Measurements from ENCODE around the gene MYLK. TPM values are rescaled to one million over a fixed set of nuclear protein-coding genes. Genes with fewer than 3 reads are reported as not detected.

MYLK gene
- total RNA-seq, 1 donor from 2014 or later: 50.5 TPM

DNA sequence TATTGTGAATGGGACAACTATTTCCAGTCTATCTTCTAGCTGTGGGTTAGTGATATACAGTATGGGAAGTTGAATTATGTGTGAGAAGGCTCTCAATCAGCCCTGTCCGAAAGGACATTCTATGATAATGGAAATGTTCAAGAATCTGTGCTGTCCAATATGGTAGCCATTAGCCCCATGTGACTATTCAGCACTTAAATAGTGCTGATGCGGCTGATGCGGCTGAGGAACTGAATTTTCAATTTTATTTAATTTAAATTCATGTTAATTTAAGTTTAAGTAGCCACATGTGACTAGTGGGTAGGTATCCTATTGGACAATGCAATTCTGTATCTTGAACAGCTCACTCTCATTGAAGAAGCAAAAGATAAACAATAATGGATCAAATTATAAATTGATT is 98.5 kb downstream of the MYLK start:
- no peak overlapping the region for H3K4me3 ChIP-seq (ENCODE audit: insufficient read depth, low read depth, low read length)
- peaks cover 42% of the 10 kb centered on the region for H3K4me1 ChIP-seq (ENCODE audit: insufficient read depth, low read length)
- H3K36me3 Mint-ChIP-seq (ENCODE audit: low read depth, unreplicated experiment): no peaks in the 10 kb centered on the region

DNA sequence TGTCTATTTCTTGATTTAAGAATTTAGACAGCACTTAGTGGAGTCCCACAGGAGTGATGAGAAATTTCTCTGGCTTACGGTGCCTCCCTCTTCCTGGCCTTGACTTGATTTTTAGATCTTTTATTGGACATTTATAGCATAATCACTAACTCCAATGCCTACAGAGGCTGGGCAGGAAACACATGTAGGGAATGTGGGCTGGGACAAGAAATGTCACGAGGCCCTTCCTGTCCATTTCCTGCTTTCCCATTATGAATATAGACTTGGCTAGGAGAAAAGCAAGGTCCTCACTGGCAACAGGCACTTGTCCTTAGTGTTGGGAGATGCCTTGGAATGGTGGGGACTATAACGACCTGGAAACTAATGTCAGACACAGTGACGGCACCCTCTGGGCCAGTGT is 100.3 kb downstream of the MYLK start:
- no peak overlapping the region for H2AFZ ChIP-seq (ENCODE audit: low read depth, low read length)
- no peak for FAIRE-seq
- H3K27ac Mint-ChIP-seq (ENCODE audit: unreplicated experiment): no peak overlapping the region

More for the DNA sequence above, 98.5 kb downstream of the MYLK start:
- Histone ChIP-seq H3K79me2 (ENCODE audit: insufficient read depth, low read length) (no peaks in the 10 kb centered on the region), H3K27me3 (ENCODE audit: insufficient read depth, low read length) (no peaks in the 10 kb centered on the region), H3K9me3 (ENCODE audit: insufficient read depth, low read depth, low read length) (no peaks in the 10 kb centered on the region), H3K9ac (ENCODE audit: low read length) (no peak overlapping the region), H3K36me3 (ENCODE audit: insufficient read depth, low read length) (peaks cover 18% of the 10 kb centered on the region), H3K27ac (ENCODE audit: low read depth, low read length) (no peak overlapping the region), H2AFZ (ENCODE audit: low read depth, low read length) (no peak overlapping the region), H3K4me2 (ENCODE audit: low read length) (no peak overlapping the region), H4K20me1 (ENCODE audit: insufficient read depth, low read length) (no peaks in the 10 kb centered on the region)
- no peaks in the 10 kb centered on the region for H3K9me3 Mint-ChIP-seq (ENCODE audit: unreplicated experiment)
- no peaks in the 10 kb centered on the region for H3K27me3 Mint-ChIP-seq (ENCODE audit: low read depth, unreplicated experiment)
- FAIRE-seq (peak; percentile 41), DNase-seq (ENCODE audit: low read depth) (no peak)
- TF ChIP-seq EZH2 (IDR thresholded peaks at IDR 0.05; ENCODE audit: insufficient read depth, low read length): no peak
- TF ChIP-seq, protein P1, sequence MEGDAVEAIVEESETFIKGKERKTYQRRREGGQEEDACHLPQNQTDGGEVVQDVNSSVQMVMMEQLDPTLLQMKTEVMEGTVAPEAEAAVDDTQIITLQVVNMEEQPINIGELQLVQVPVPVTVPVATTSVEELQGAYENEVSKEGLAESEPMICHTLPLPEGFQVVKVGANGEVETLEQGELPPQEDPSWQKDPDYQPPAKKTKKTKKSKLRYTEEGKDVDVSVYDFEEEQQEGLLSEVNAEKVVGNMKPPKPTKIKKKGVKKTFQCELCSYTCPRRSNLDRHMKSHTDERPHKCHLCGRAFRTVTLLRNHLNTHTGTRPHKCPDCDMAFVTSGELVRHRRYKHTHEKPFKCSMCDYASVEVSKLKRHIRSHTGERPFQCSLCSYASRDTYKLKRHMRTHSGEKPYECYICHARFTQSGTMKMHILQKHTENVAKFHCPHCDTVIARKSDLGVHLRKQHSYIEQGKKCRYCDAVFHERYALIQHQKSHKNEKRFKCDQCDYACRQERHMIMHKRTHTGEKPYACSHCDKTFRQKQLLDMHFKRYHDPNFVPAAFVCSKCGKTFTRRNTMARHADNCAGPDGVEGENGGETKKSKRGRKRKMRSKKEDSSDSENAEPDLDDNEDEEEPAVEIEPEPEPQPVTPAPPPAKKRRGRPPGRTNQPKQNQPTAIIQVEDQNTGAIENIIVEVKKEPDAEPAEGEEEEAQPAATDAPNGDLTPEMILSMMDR (IDR thresholded peaks at IDR 0.05; ENCODE audit: insufficient read depth, low read depth, low read length): no peak
- no peak overlapping the region for H3K4me3 Mint-ChIP-seq (ENCODE audit: unreplicated experiment)
- H3K27ac Mint-ChIP-seq (ENCODE audit: unreplicated experiment): no peak overlapping the region
- peaks cover 45% of the 10 kb centered on the region for H3K4me1 Mint-ChIP-seq (ENCODE audit: low read depth, unreplicated experiment)

More for the DNA sequence above, 100.3 kb downstream of the MYLK start:
- H3K9me3 ChIP-seq (ENCODE audit: insufficient read depth, low read depth, low read length): no peaks in the 10 kb centered on the region
- no peaks in the 10 kb centered on the region for H3K9me3 Mint-ChIP-seq (ENCODE audit: unreplicated experiment)
- no peak overlapping the region for H3K27ac ChIP-seq (ENCODE audit: low read depth, low read length)
- H3K4me3 Mint-ChIP-seq (ENCODE audit: unreplicated experiment): no peak overlapping the region
- peaks cover 15% of the 10 kb centered on the region for H3K36me3 ChIP-seq (ENCODE audit: insufficient read depth, low read length)
- H3K27me3 ChIP-seq (ENCODE audit: insufficient read depth, low read length): no peaks in the 10 kb centered on the region
- H3K9ac ChIP-seq (ENCODE audit: low read length): no peak overlapping the region
- H4K20me1 ChIP-seq (ENCODE audit: insufficient read depth, low read length): no peaks in the 10 kb centered on the region
- no peak overlapping the region for H3K4me3 ChIP-seq (ENCODE audit: insufficient read depth, low read depth, low read length)
- no peaks in the 10 kb centered on the region for H3K27me3 Mint-ChIP-seq (ENCODE audit: low read depth, unreplicated experiment)
- peaks cover 30% of the 10 kb centered on the region for H3K4me1 Mint-ChIP-seq (ENCODE audit: low read depth, unreplicated experiment)
- H3K4me2 ChIP-seq (ENCODE audit: low read length): no peak overlapping the region
- peaks cover 10% of the 10 kb centered on the region for H3K79me2 ChIP-seq (ENCODE audit: insufficient read depth, low read length)
- TF ChIP-seq, protein P1 (IDR thresholded peaks at IDR 0.05; ENCODE audit: insufficient read depth, low read depth, low read length): no peak
- no peak for TF ChIP-seq EZH2 (IDR thresholded peaks at IDR 0.05; ENCODE audit: insufficient read depth, low read length)
- peaks cover 27% of the 10 kb centered on the region for H3K4me1 ChIP-seq (ENCODE audit: insufficient read depth, low read length)
- DNase-seq (ENCODE audit: low read depth): no peak
- peaks cover 3% of the 10 kb centered on the region for H3K36me3 Mint-ChIP-seq (ENCODE audit: low read depth, unreplicated experiment)

Data from astrocyte (in vitro differentiated cells and primary cell).